Loucy (cell line): Measurements from ENCODE around the gene SYTL1.

Experiments used
- CTCF ChIP-seq: fragments of 200-600 bp; sonication (generic); conservative IDR thresholded peaks from 2 replicates; pipeline ENCODE4 v1.5.1; 2014; ENCODE audit warnings: mild to moderate bottlenecking, antibody characterized with exemption, low read length
- EZH2phosphoT487 ChIP-seq: fragments of 200-600 bp; IDR thresholded peaks from 2 replicates; pipeline ENCODE4 v1.6.1; 2018; ENCODE audit warnings: antibody characterized with exemption, mild to moderate bottlenecking, moderate library complexity, borderline replicate concordance

- no peak for TF ChIP-seq CTCF
- TF ChIP-seq EZH2phosphoT487, result no peak
Measured at GRCh38 chr1:27325286-27325685, 16.5 kb upstream of the SYTL1 start.
